OCI-LY1 (cell line): ENCODE measurements around the gene HDDC2.

ENCODE experiments used
- H2AFZ ChIP-seq: fragments of 200-600 bp; sonication (generic), shearing (Covaris generic); 2 replicates; pipeline ENCODE4 v1.6.0; 2014; ENCODE audit warnings: antibody characterized with exemption, mild to moderate bottlenecking, low read length
- H3F3A ChIP-seq: fragments of 200-600 bp; sonication (generic), shearing (Covaris generic); 2 replicates; pipeline ENCODE4 v1.6.0; 2014; ENCODE audit warnings: mild to moderate bottlenecking, antibody characterized with exemption, low read length, moderate library complexity; ENCODE audit not compliant: insufficient read depth
- H3K27ac ChIP-seq: fragments of 200-600 bp; sonication (generic); 2 replicates; pipeline ENCODE4 v1.5.1; 2014; ENCODE audit warnings: low read length, mixed run types, mild to moderate bottlenecking, low read depth; ENCODE audit not compliant: poor library complexity, severe bottlenecking
- H3K27me3 ChIP-seq: fragments of 200-600 bp; sonication (generic); 2 replicates; pipeline ENCODE4 v1.6.0; 2014; ENCODE audit warnings: antibody characterized with exemption, mild to moderate bottlenecking, low read length, moderate library complexity; ENCODE audit not compliant: insufficient read depth
- H3K36me3 ChIP-seq: fragments of 200-600 bp; sonication (generic); 2 replicates; pipeline ENCODE4 v1.6.1; 2014; ENCODE audit warnings: mild to moderate bottlenecking, antibody characterized with exemption, low read length, moderate library complexity, mixed read lengths; ENCODE audit not compliant: insufficient read depth
- H3K4me1 ChIP-seq: fragments of 200-600 bp; sonication (generic); 2 replicates; pipeline ENCODE4 v1.5.1; 2014; ENCODE audit warnings: mild to moderate bottlenecking, low read length, moderate library complexity; ENCODE audit not compliant: insufficient read depth, severe bottlenecking
- H3K4me2 ChIP-seq: fragments of 200-600 bp; sonication (generic), shearing (Covaris generic); 2 replicates; pipeline ENCODE4 v1.6.1; 2014; ENCODE audit warnings: low read length
- H3K4me3 ChIP-seq: fragments of 200-600 bp; sonication (generic); 2 replicates; pipeline ENCODE4 v1.5.1; 2014; ENCODE audit warnings: low read length, low read depth, mild to moderate bottlenecking, mixed read lengths; ENCODE audit not compliant: poor library complexity, severe bottlenecking
- H3K79me2 ChIP-seq: fragments of 200-600 bp; shearing (Covaris generic); 2 replicates; pipeline ENCODE4 v1.6.1; 2016; ENCODE audit warnings: mixed run types, low read length, mixed read lengths; ENCODE audit not compliant: insufficient read depth
- H3K9ac ChIP-seq: fragments of 200-600 bp; sonication (generic), shearing (Covaris generic); 2 replicates; pipeline ENCODE4 v1.6.1; 2014; ENCODE audit warnings: mild to moderate bottlenecking, low read length, mixed read lengths
- H3K9me2 ChIP-seq: fragments of 200-600 bp; sonication (generic), shearing (Covaris generic); 2 replicates; pipeline ENCODE4 v1.6.1; 2014; ENCODE audit warnings: low read depth, mild to moderate bottlenecking, low read length, mixed read lengths
- H3K9me3 ChIP-seq: fragments of 200-600 bp; shearing (Covaris generic); 2 replicates; pipeline ENCODE4 v1.6.1; 2014; ENCODE audit warnings: low read length, mixed read lengths
- H4K20me1 ChIP-seq: fragments of 200-600 bp; sonication (generic), shearing (Covaris generic); 2 replicates; pipeline ENCODE4 v1.6.0; 2016; ENCODE audit warnings: mild to moderate bottlenecking, low read length; ENCODE audit not compliant: insufficient read depth
- EZH2 ChIP-seq: fragments of 200-600 bp; sonication (generic), shearing (Covaris generic); IDR thresholded peaks from 2 replicates; pipeline ENCODE4 v1.8.0; 2017; ENCODE audit warnings: borderline replicate concordance, mixed run types, mild to moderate bottlenecking, antibody characterized with exemption, low read length, moderate library complexity, mixed read lengths
- TF ChIP-seq, protein P1 (sequence below): fragments of 200-600 bp; sonication (generic), shearing (Covaris generic); IDR thresholded peaks from 2 replicates; pipeline ENCODE4 v1.5.1; 2017; ENCODE audit warnings: mild to moderate bottlenecking, antibody characterized with exemption, low read length, moderate library complexity, mixed read lengths

HDDC2 gene

DNA sequence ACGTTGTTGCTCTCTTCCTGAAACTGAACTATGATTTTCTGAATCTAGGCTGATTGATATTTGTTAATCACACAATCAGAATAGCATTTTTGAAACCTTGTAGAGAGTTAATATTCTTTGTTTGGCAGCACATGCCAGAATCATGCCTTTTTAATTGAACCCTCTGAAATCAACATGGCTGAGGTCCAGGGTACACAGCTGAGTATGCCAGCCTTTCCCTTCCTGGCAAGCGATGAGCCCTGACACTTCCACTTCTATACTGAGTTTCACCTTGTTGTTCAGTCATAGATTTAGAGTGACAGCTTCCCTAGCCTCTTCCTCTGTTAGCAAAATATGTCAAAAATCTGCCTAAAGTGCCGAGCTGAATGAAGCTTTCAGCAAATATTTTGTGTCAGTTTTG lies 6.8 kb downstream of the HDDC2 start:
- H4K20me1 ChIP-seq = no peaks in the 10 kb centered on the region
- no peaks in the 10 kb centered on the region for H3K9me3 ChIP-seq
- no peak overlapping the region for H3K4me2 ChIP-seq
- H3K27ac ChIP-seq = no peak overlapping the region
- H3K9ac ChIP-seq = no peak overlapping the region
- H3K27me3 ChIP-seq = no peaks in the 10 kb centered on the region
- H3F3A ChIP-seq = no peaks in the 10 kb centered on the region
- H2AFZ ChIP-seq = no peak overlapping the region
- H3K9me2 ChIP-seq = no peaks in the 10 kb centered on the region
- TF ChIP-seq, protein P1, sequence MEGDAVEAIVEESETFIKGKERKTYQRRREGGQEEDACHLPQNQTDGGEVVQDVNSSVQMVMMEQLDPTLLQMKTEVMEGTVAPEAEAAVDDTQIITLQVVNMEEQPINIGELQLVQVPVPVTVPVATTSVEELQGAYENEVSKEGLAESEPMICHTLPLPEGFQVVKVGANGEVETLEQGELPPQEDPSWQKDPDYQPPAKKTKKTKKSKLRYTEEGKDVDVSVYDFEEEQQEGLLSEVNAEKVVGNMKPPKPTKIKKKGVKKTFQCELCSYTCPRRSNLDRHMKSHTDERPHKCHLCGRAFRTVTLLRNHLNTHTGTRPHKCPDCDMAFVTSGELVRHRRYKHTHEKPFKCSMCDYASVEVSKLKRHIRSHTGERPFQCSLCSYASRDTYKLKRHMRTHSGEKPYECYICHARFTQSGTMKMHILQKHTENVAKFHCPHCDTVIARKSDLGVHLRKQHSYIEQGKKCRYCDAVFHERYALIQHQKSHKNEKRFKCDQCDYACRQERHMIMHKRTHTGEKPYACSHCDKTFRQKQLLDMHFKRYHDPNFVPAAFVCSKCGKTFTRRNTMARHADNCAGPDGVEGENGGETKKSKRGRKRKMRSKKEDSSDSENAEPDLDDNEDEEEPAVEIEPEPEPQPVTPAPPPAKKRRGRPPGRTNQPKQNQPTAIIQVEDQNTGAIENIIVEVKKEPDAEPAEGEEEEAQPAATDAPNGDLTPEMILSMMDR = no peak
- no peak for TF ChIP-seq EZH2
- H3K4me1 ChIP-seq = peaks cover 6% of the 10 kb centered on the region
- H3K4me3 ChIP-seq = no peak overlapping the region
- H3K79me2 ChIP-seq = peaks cover 6% of the 10 kb centered on the region; the same call in 1 of the 2 replicates
- H3K36me3 ChIP-seq = peaks cover 99% of the 10 kb centered on the region

DNA sequence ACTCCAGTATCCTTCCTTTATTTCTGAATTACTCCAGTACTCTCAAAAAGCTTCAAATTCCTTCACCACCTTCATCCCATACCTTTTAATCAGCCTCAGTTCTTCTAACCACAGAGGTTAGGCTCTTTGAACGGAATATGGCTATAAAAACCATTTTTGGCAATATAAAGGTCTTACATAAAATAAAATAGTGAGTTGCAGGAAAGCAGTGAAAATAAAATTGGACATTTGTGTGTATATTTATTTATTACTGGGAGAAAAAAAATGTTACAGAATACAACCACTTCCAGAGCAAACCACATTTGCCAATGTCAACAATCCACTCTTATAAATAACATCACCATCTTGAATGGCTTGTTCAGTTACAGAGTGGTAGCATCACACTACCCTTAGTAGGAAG lies 7.7 kb downstream of the HDDC2 start:
- Histone ChIP-seq H4K20me1 (no peaks in the 10 kb centered on the region), H2AFZ (no peak overlapping the region), H3K4me3 (no peak overlapping the region), H3K79me2 (no peaks in the 10 kb centered on the region; the same call in 1 of the 2 replicates), H3K27ac (no peak overlapping the region), H3K27me3 (no peaks in the 10 kb centered on the region), H3K9me2 (no peaks in the 10 kb centered on the region), H3K4me2 (no peak overlapping the region), H3K9ac (no peak overlapping the region), H3F3A (no peaks in the 10 kb centered on the region), H3K9me3 (no peaks in the 10 kb centered on the region), H3K4me1 (no peaks in the 10 kb centered on the region), H3K36me3 (peaks cover 96% of the 10 kb centered on the region)
- TF ChIP-seq EZH2 = no peak
- TF ChIP-seq, protein P1 = no peak

DNA sequence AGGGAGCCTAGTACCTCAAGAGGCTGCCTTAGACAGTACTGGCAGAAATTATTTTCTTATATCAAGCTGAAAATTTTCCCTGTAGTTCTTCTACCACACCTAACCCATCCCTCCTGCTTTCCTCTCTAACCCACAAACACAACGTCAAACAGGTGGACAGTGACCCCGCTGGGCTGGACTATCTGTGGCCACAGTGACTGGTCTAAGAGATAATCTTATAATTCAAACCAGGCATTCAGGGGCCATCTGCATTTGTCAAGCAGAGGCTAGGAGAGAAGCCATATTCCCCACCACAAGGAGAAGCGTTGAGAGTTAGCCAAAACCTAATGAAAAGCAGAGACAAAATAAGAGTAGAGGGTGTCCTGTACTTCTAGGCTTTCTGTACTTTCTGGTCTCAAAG lies 8.2 kb downstream of the HDDC2 start:
- Histone ChIP-seq H3K36me3 (peaks cover 92% of the 10 kb centered on the region), H3K4me2 (no peak overlapping the region), H3K27me3 (no peaks in the 10 kb centered on the region), H3K4me1 (no peaks in the 10 kb centered on the region), H3K9me2 (no peaks in the 10 kb centered on the region), H3K9ac (no peak overlapping the region), H3K27ac (no peak overlapping the region), H3K4me3 (no peak overlapping the region), H3K9me3 (no peaks in the 10 kb centered on the region), H2AFZ (no peak overlapping the region), H4K20me1 (no peaks in the 10 kb centered on the region), H3F3A (no peaks in the 10 kb centered on the region), H3K79me2 (no peaks in the 10 kb centered on the region; the same call in 1 of the 2 replicates)
- TF ChIP-seq, protein P1 = no peak
- no peak for TF ChIP-seq EZH2
